Brain microvascular endothelial cell (primary cell): ENCODE measurements around the gene ANKRD65.
A peak's percentile ranks its signal among the peaks of the same experiment; 100 is the strongest.

Experiments
- DNase-seq: peaks from one replicate; pipeline ENCODE4 v3.0.0-alpha.2; 2020
- H3K27ac ChIP-seq: fragments of 250-450 bp; sonication (Bioruptor Pico); 2 replicates; pipeline ENCODE4 v1.5.1; 2020; ENCODE audit warnings: mild to moderate bottlenecking, moderate library complexity
- H3K27me3 ChIP-seq: fragments of 250-450 bp; sonication (Bioruptor Pico); replicated peaks from 2 replicates; pipeline ENCODE4 v1.5.1; 2020; ENCODE audit warnings: mild to moderate bottlenecking
- H3K36me3 ChIP-seq: fragments of 250-450 bp; sonication (Bioruptor Pico); replicated peaks from 2 replicates; pipeline ENCODE4 v1.5.1; 2020; ENCODE audit warnings: mild to moderate bottlenecking
- H3K4me3 ChIP-seq: 2 replicates; pipeline ENCODE4 v1.5.1; 2011; ENCODE audit warnings: low read depth, mild to moderate bottlenecking, control low read depth, low read length, moderate library complexity
- in situ Hi-C: cut with HindIII; loops from 2 replicates; pipeline ENCODE4 v1.10.0; 2017; ENCODE audit warnings: low sequenced_read_pairs, low pct_ligation_motif_present
- TF ChIP-seq, protein P1 (sequence below): IDR thresholded peaks from 2 replicates; pipeline ENCODE4 v1.5.1; 2011; ENCODE audit warnings: low read depth, mild to moderate bottlenecking, moderate library complexity, low read length, control low read depth, inconsistent platforms; ENCODE audit errors: missing control alignments

ANKRD65 gene

GRCh38 chr1:1381294-1381693 lies 39.8 kb downstream of the ANKRD65 start:
- in situ Hi-C loops = no loop called here
- H3K27me3 ChIP-seq = no peaks in the 10 kb centered on the region
- H3K36me3 ChIP-seq = peaks cover 14% of the 10 kb centered on the region
- no peak for DNase-seq
- H3K4me3 ChIP-seq = no peak overlapping the region
- H3K27ac ChIP-seq = no peak overlapping the region
- TF ChIP-seq, protein P1, sequence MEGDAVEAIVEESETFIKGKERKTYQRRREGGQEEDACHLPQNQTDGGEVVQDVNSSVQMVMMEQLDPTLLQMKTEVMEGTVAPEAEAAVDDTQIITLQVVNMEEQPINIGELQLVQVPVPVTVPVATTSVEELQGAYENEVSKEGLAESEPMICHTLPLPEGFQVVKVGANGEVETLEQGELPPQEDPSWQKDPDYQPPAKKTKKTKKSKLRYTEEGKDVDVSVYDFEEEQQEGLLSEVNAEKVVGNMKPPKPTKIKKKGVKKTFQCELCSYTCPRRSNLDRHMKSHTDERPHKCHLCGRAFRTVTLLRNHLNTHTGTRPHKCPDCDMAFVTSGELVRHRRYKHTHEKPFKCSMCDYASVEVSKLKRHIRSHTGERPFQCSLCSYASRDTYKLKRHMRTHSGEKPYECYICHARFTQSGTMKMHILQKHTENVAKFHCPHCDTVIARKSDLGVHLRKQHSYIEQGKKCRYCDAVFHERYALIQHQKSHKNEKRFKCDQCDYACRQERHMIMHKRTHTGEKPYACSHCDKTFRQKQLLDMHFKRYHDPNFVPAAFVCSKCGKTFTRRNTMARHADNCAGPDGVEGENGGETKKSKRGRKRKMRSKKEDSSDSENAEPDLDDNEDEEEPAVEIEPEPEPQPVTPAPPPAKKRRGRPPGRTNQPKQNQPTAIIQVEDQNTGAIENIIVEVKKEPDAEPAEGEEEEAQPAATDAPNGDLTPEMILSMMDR = no peak

- in situ Hi-C loops = no loop called here
Observed at GRCh38 chr1:1380860-1381259, 40.2 kb downstream of the ANKRD65 start.

DNA sequence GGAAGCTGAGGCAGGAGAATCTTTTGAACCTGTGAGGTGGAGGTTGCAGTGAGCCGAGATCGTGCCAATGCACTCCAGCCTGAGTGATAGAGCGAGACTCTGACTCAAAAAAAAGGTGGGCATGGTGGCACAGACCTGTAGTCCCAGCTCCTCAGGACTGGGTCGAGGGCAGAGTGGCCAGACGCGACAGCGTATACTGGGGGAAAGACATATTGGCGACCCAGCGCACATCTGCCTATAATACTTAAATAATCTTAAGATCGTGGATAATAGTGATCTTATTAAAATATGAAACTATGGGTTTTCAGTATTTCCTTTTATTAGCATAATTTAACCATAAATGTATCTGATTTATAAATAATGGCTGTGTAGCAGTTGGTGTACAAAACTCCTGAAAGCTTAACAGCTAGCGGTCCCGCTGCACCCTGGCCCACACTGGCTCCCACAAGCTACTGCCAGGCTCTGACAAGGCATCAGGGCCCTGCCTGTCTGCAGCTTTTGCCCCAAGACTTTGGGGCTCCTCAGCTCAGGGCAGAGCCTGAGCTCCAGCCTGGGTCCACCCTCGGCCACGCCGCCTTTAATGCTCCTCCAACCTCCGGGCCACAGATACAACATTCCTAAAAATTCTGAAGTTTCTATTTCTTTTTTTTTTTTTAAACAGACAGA lies 43.4 kb downstream of the ANKRD65 start:
- Histone ChIP-seq H3K36me3 (peaks cover 15% of the 10 kb centered on the region), H3K4me3 (no peak overlapping the region), H3K27me3 (no peaks in the 10 kb centered on the region), H3K27ac (no peak overlapping the region)
- in situ Hi-C loops = no loop called here
- no peak for DNase-seq
- TF ChIP-seq, protein P1 = no peak

More at GRCh38 chr1:1380860-1381259, 40.2 kb downstream of the ANKRD65 start:
- Histone ChIP-seq H3K27ac (no peak overlapping the region), H3K4me3 (no peak overlapping the region), H3K27me3 (no peaks in the 10 kb centered on the region), H3K36me3 (peaks cover 10% of the 10 kb centered on the region)
- TF ChIP-seq, protein P1 = no peak
- no peak for DNase-seq

DNA sequence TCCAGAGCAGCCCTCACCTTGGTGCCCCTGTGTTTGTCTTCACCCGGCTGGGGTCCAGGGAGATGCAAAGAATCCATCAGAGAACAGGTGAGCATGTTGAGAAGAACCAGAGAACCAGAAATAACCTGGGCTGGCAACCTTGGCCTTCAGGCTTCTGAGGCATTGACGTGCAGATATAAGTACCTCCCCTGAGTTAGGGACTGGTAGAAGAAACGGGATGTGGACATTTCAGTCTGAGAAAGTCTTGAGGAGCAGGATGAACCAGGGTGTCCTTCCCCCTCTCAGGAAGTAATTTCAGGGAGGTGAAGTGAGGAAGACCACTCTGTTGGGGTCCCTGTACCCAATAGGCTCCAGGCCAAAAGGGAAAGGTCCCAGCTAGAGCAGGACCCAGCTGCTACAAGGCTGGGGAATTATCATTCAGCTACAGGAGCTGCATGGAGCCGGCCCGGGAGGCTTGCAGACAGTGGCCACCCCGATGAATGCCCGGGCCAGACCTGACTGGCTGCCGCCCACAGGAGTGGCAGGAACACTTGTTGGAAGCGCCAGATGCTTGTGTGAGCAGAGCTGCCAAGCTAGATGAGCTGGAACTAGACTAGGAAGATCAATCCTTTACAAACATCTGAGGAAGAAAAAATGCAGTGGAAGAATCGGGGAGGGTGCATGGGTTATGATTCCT lies 44.4 kb downstream of the ANKRD65 start:
- no peak for DNase-seq
- in situ Hi-C loops = no loop called here
- Histone ChIP-seq H3K27ac (no peak overlapping the region), H3K4me3 (no peak overlapping the region), H3K36me3 (peaks cover 13% of the 10 kb centered on the region), H3K27me3 (no peaks in the 10 kb centered on the region)
- TF ChIP-seq, protein P1 = no peak

GRCh38 chr1:1374929-1375662 lies 46.0 kb downstream of the ANKRD65 start, which contains the start of gene AURKAIP1:
TSS of gene AURKAIP1 (minus strand) at chr1:1375207. CDS start at chr1:1374756, 451 bp downstream.
- in situ Hi-C loops = no loop called here
- H3K4me3 ChIP-seq = peak within 1 kb of the TSS; percentile 89
- H3K36me3 ChIP-seq = peaks cover 11% of the 10 kb centered on the region
- DNase-seq = peak; percentile 100
- TF ChIP-seq, protein P1 = peak; percentile 34
- H3K27me3 ChIP-seq = no peaks in the 10 kb centered on the region
- peak within 1 kb of the TSS; percentile 89 for H3K27ac ChIP-seq
